ENCODE results near the gene MARK2. TPM values are rescaled to one million over a fixed set of nuclear protein-coding genes. Genes with fewer than 3 reads are reported as not detected.

MARK2 gene
- polyA plus RNA-seq, 10 donors, result 15.8 to 21.8 (median 16.9) TPM

DNA sequence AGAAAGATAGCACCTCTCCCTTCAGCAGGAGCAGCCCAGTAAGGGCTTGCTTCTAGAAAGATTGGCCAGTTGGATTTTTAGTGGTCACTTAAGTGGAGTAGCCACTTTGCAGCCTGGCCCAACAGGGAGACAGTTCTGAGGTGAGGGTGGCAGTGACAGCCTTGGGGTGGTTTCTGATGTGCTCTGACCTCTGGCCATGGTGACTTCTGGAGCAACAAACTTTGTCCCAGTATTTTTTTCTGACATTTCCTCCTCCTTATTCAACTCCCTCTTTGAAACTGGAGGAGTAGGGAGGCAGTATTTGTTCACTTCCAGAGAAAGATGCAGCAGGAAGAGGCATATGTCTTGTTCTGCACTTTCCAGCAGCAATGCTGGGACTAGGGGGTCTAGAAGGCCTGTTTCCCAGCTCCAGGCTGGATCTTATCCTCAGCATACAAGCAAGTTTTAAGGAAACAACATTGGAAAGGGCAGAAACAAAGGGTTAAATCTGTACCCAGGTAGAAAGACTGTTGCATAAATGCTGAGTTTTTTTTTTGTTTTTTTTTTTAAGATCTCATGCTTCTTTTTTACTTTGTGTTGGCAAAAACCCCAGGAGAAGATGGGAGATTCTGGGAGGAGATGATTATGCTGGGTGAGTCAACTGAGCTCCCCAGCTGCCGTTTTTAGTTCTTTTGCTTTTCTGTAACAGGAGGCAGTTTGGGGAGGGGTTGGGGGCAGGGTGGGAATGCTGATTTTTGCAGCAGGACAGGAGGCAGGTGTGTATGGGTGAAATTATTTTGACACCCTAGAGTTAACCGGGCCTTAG is 40.9 kb downstream of the MARK2 start:
- peak in 1 of 3 donors; percentile 38 for DNase-seq

DNA sequence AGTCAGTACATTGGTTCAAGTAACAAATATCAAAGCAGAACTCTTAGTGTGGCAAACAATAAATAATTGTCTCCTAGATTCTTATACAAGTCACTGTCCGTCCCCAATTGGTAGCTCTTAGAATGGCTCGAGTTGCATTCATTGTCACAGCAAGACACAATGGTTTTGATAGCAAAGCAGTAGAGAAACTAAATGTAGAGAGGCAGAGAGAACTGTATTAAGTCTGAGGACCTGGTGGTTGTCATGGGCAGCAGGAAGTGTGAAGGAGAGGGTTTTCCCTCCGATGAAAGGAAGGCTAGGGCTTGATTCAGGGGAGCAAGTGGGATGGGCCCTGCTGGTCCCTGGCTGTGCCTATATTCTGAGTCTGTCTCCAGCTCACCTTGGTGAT is 41.5 kb downstream of the MARK2 start:
- no peak for DNase-seq

DNA sequence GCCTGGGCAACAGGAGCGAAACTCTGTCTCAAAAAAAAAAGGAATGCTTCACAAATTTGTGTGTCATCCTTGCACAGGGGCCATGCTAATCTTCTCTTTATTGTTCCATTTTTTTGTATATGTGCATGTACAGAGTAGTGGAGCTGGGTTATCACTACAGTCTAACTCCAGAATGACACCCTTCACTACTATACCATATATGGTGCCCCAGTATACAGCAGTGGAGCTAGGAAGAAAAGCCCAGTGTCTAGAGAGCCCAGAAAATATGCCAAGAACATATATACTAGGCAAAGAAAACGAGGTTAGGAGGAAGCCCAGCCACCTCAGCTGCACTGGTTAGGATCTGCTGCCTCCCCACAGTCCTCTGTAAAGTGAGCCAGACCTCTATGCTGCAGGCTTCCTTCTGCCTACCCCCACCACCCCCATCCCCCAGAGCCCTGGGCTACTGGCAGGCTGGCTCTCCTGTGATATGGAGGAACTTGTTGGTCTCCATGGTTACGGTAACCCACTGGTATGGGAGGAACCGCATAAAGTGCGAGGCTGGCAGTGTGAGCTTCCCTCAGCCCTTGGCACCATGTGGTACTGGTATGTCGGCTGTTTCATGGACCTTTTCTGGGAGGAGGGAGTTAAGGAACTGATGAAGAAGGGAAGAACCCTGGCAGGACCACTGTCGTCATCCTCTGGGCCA is 43.8 kb downstream of the MARK2 start:
- DNase-seq, result peak in 1 of 3 donors; percentile 16

DNA sequence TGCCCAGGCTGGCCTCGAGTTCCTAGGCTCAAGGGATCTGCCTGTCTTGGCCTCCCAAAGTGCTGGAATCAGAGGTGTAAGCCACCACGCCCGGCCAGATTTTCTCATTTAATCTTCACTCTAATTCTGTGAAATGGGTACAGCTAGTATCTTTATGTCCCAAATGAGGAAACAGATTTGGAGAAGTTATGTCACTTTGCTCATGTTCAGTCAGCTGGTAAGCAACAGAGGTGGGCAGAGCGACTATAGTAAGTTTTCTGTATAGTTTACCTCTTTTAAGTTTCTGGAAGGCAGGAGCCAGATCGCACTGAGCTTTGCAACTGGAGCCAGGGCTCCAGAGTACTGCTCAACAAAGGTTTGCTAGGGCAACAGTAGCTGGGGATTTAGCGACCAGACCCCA is 44.9 kb downstream of the MARK2 start:
- no peak for DNase-seq

DNA sequence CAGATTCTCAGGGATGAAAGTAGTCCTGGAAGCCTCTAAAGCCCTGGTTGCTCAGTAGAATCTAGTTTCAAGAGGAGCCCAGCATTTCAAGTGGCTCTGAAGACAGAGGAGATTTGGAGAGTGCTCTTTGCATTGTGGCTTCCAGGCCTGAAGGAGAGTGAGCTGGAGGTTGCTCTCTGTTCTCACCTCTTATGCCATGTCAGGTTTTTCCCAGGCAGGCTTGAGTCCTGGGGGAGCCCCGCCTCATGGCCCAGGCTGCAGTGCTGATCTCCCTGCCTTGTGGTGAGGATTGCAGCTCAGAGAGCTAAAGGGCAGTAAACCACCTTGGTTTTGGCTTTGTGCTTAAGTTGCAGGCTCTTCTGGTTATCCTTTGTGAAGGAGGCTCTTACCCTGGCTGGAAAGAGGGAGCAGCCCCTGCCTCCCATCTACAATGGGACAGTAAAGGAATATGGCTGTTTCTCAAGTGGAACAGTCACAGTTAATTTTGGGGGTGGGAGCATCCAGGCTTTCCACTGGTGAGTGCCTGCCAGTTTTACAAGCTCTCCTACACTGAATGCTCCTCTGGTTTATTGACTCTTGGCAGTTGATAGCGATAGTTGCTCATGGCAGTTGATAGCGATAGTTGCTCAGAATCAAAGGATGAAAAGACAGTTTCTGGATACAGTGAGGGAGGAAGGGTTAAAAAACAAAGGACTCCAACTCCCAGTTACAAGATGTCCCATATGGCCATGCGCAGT is 45.5 kb downstream of the MARK2 start:
- no peak for DNase-seq

DNA sequence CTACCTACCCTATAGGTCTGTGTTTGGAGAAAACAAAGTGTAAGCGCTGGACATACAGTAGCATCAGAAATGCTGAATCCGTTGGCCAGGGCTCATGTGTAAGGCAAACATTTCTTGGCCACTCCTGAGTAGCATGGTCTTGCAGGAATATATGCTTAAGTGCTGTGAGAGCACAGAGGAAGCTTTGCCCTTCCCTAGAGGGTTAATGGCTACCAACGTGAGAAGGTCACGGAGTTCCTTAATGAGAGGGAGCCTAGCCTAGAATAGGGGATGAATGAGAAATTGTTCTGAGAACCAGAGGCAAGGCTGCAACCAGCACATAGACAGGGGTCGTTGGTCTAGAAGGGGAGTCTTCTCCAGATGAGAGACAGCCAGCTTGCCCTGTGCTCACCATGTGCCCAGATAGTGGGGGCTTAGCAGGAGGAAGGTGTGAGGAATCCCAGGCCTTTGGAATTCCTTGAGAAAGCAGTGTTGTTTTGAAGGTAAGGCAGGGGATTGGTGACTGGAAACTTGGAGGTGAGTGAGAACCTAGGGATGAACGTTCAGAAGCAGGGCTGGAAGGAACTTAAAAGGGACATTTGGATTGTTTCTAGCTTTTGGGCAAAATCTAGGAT is 48.6 kb downstream of the MARK2 start:
- DNase-seq, result no peak

DNA sequence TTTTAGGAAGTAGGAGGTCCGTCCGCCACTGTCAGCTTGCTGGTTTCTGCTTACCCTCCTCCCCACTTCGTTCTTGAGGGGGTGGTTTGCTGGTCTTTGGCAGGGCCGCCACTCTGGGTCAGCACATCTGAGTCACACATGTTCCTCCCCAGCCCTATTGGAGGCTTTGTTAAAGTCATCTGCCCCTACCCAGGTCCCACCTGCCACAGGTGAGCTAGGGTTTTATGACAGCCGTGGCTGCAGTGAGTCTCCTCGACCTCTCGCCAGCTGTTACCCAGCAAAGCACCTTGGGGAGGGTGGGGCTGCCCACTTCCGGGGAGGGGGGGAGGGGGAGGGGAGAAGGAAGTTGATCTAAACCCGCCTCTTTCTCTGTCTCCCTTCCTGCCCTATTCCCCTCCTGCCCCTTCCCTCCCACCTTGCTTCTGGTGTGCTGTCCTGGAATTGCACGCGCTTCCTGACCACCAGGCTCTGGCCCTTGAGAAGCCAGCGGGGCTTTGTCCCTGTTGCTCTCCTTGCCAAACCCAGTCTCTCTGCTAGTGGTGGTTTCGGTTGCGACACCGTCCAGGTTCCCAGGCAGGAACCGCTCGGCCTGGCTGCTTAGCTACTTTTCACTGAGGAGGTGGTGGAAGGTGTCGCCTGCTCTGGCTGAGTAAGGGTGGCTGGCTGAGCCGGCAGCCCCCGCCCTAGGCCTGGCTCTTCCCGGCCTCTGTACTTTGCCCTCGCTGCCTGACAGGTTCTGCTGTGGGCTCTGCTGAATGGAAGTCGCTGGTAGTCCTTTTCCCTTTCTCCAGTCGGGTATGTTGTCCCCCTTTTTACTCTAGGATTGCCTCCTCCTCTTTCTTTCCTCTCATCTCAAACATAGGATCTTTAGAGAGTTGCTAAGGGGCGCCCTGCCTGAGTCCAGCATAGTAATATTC is 49.5 kb downstream of the MARK2 start:
- DNase-seq, result peak in 1 of 3 donors; percentile 53

DNA sequence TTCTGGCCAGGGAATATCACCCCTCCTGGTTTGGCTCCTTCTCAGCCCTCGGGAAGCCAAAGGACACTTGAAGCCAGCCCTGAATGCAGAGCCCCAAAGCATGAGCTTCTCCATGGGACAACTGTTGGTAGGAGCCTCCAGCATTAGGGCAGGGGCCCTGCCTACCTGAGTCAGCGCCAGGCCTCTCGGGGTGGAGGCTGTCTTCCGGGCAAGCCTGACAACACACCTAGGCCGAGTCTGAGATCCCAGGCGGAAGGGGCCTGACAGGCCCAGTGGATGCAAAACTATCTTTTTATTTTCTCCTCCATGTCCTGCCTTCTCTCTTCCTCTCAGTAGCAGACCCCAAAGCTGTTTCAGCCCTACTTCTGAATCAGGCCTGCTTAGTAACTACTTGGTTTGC is 50.4 kb downstream of the MARK2 start:
- DNase-seq, result no peak

DNA sequence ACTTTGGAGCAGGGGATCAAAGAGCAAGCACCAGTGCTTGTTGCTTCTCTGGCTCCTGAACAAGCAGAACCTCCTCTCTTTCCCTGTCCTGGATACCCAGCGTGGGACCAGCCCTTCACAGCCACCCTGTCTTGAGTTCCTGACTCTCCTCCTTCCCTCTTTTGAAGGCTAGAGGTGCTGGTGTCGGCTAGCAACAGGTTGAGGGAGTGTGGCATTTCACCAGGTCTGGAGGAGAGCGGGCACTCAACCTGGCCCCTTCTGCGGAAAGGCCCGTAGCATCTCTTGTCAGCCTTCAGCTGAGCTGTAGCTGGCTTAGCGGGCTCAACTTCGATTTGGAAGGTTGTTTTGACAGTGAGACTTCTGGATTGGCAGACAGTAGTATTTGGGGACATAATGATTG is 51.5 kb downstream of the MARK2 start:
- DNase-seq, result no peak

DNA sequence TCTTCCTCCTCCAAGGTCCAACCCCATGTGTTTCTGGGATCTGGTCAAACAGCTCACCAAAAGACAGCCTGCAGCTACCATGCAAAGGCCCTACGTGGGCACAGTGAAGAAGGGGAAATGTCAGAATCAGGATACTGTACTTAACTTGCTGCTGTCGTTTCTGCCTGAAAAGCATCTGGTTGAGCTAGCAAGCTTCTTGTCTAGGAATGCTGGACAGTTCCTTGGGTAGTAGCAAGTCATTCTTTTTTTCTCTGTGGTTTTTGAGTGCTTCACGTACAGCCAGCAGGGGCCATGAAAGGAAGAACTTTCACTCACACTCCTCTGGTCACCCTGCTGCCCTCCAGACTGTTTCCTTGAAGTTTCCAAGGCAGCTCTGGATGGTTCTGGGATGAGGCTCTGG is 53.3 kb downstream of the MARK2 start:
- no peak for DNase-seq

DNA sequence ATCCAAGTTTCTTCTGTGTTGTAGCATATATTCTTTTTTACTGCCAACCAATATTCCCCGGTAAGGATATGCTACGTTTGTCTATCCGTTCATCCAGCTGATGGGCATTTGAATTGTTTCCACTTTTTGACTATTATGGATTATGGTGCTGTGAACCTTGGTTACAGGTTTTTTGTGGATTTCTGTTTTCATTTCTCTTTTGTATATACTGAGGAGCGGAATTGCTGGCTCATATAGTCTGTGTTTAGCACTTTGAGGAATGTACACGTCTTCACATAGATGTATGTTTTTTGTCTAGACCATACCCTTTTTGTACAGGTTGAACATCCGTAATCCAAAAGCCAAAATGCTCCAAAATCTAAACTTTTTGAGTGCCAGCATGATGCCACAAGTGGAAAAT is 54.4 kb downstream of the MARK2 start:
- no peak for DNase-seq

DNA sequence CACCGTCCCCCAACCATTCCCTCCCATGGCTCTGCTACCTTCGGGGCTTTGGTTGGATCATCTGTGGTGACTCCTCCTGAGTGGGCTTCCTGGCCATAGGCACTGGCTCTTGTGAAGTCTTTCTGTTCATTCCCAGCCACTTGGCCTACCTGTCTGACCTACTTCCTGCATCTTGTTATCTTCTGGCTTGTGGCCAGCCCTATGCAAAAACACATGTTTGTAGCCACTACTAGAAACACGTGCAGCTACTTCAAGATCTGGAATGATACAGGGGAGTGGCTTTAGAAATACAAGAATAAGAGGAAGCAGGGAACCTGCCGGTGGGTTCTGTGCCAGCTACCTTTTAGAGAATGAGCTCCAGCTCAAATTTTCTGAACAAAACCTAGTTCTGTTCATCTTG is 57.2 kb downstream of the MARK2 start:
- DNase-seq, result no peak

DNA sequence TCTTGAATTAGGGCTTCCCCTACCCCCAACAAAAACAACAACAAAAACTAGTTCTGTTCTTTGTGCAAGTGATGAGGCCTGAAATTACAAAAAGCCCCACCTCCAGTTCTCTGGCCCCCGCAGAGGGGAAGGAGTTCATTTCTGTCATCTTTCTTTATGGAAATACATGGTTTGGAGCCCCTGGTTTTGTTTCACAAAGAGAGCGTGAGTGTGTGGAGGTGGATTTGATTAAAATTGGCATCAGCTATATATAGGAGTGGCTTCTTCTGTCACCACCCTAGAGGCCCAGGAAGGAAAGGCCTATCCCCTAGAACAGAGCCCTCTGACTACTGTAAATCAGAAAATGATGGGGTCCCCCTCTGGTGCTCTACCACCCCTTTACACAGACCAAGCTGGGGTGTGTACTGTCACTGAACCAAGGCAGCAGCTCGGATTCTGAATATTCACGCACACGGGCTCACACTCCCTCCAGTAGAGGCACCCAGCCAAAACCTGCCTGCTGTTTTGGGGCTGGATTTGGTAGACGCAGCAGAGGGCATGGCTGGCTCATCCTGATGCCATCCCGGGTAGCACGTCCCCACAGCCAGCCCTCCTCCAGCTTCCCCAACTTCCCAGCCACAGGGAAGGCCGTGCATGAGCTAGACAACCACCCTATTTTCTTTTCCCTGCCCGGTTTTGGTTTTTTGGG is 58.7 kb downstream of the MARK2 start:
- no peak for DNase-seq

DNA sequence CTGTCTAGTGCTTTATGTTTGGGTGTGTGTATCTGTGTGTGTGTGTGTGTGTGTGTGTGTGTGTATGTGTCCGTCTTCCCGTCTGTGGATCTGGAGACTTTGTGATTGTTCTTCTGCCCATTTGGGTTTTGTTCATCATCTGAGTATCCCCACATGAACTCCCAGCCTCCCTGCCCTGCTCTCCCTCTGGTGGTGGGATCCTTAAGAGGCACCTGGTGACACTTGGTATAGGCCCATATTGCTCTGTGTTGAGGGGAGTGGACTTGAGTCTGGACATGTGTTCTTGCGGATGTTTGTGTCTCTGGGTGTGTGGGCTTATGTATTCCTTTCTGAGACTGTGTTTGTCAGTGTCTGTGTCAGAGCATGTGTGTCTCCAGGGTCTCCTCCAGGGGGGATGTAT is 62.8 kb downstream of the MARK2 start:
- DNase-seq, result no peak

DNA sequence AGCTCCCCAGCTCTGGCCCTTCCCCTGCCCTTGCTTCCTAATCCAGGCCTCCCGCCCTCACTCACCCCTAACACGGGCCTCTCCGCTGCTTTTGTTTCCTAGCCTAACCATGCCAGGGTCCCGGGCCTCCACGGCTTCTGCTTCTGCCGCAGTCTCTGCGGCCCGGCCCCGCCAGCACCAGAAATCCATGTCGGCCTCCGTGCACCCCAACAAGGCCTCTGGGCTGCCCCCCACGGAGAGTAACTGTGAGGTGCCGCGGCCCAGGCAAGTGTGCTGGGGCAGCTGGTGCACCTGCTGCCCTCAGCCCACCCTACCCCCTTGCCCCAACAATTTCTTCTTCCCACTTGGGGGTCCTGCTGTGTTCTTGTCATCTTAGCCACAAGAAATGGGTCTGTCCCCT is 65.0 kb downstream of the MARK2 start:
- no peak for DNase-seq

DNA sequence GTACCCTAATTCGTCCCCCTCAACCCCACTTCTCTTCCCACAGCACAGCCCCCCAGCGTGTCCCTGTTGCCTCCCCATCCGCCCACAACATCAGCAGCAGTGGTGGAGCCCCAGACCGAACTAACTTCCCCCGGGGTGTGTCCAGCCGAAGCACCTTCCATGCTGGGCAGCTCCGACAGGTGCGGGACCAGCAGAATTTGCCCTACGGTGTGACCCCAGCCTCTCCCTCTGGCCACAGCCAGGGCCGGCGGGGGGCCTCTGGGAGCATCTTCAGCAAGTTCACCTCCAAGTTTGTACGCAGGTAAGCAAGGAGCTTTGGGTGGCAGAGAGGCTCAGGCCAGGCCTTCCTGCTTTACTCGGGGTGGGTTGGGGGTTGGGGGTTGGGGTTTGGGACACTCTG is 65.8 kb downstream of the MARK2 start:
- no peak for DNase-seq

DNA sequence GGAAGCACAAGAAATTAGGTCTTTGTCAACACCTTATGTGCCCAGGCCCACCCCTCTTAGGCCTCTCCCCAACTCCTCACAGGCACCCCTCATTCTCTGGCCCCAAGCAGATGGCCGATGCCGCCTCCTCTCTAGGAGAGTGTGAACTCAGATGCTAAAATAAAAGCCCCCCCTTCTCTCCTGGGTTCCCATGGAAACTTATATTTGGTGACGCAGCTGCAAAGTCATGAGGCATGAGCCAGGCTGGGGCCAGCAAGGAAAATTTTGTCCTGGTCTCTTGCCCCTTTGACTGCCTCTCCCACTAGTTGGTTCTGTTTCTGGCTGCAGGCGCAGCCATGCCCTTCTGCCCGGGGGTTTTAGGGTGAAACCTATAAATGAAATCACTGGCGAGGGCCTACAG is 66.3 kb downstream of the MARK2 start:
- DNase-seq, result no peak

DNA sequence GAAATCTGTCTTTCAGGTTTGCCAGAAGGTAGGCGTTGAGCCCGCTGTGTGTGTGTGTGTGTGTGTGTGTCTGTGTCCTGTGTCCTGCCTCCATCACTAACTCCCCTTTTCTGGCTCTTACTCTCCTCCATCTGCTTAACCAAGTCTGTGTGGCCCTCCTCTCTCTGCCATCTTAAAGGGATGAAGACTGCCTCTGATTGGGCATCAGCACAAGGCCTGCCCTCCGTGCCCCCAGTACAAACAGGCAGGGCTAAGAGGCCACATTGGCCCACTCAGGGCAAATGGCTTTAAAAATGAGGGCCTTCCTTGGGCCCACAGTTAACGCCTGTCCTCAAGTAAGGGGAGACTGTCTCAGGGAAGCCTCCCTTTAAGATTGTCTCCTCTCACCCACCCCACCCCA is 67.2 kb downstream of the MARK2 start:
- DNase-seq, result no peak

DNA sequence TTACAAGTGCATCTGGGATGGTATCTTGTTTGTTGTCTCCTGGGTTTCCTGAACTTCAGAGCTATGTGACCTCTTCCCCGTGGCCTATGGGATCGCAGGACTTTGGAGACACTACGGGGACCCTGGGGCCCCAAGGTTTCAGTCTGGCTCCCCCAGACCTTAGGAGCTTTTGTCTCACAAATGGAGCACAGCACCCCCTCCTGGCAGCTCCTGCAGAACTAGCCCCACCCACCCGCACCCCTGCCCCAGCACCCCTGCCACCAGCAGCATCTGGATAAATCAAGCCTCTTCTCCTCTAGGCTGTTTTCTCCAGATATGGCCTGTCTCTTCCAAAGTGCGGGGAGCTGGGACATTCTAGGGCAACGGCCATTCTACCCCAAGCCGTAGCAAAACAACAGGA is 67.7 kb downstream of the MARK2 start:
- no peak for DNase-seq

DNA sequence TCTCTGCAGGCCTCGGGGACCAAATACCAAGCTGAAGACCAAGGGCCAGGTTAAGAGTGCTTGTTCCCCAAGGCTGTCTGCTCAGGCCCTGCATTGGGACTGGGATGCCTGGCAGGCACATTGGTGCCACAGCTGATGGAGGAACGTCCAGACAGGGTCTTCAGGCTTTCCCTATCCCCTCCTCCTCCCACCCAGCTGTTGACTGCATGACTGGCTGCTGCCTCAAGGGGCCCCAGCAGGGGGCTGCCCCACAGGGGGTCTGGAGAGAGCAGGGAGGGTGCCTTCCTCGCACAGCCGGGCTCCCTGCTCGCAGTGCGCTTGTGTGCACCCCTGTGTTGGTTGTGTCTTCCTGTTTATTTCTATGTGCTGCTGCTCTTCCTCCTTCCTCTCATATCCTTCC is 68.2 kb downstream of the MARK2 start:
- DNase-seq, result no peak

All from muscle of back (tissue), 11 donors.